Activated T-helper 1 cell treated with anti-CD3 and anti-CD28 coated beads, Interleukin-12 subunit alpha, Interleukin-12 subunit beta, Interleukin-2, Interleukin-4 antibody, amounts not matched to agents 30 ng/mL and 10 ng/mL and 1 ng/mL, durations not matched to agents 14 hours and 24 hours and 36 hours (primary cell): ENCODE measurements around the gene ICA1. TPM values are rescaled to one million over a fixed set of nuclear protein-coding genes. Genes with fewer than 3 reads are reported as not detected.

Experiments
- DNase-seq: peaks from one replicate; pipeline ENCODE4 v3.0.0; 2021; ENCODE audit warnings: low spot score
- H3K27ac Mint-ChIP-seq: one replicate; pipeline ENCODE4 v1.8.0; 2021; ENCODE audit warnings: mild to moderate bottlenecking, mixed read lengths
- H3K27me3 Mint-ChIP-seq: one replicate; pipeline ENCODE4 v1.8.0; 2022; ENCODE audit warnings: mild to moderate bottlenecking, moderate library complexity, mixed read lengths; ENCODE audit not compliant: insufficient read depth
- H3K36me3 Mint-ChIP-seq: one replicate; pipeline ENCODE4 v1.8.0; 2021; ENCODE audit warnings: low read depth, mixed read lengths
- H3K4me1 Mint-ChIP-seq: one replicate; pipeline ENCODE4 v1.8.0; 2021; ENCODE audit warnings: low read depth, mixed read lengths
- H3K4me3 Mint-ChIP-seq: one replicate; pipeline ENCODE4 v1.8.0; 2021; ENCODE audit warnings: mild to moderate bottlenecking, moderate library complexity, mixed read lengths
- H3K9me3 Mint-ChIP-seq: one replicate; pipeline ENCODE4 v1.8.0; 2021; ENCODE audit warnings: mixed read lengths
- intact Hi-C: fragments of 100-400 bp; cut with micrococcal nuclease; formaldehyde crosslinking; loops from one replicate; pipeline ENCODE4 v1.15.1; 2024
- total RNA-seq: library from RNA; stranded (reverse); gene quantifications from 2 replicates; pipeline ENCODE4 v1.2.3, GENCODE V29; 2022

Gene ICA1
- total RNA-seq, 1 donor from 2014 or later = 1.9 TPM

- Mint-ChIP-seq H3K27ac (no peak overlapping the region), H3K4me3 (no peak overlapping the region), H3K9me3 (no peaks in the 10 kb centered on the region), H3K4me1 (peaks cover 11% of the 10 kb centered on the region), H3K36me3 (no peaks in the 10 kb centered on the region), H3K27me3 (peaks cover 2% of the 10 kb centered on the region)
- no peak for DNase-seq
- intact Hi-C loops = loop anchor here (2.0 kb wide), 1 partner anchor 675 kb away; no protein-coding TSS in a partner anchor
Measured at GRCh38 chr7:8215648-8216333, 46.2 kb downstream of the ICA1 start.

DNA sequence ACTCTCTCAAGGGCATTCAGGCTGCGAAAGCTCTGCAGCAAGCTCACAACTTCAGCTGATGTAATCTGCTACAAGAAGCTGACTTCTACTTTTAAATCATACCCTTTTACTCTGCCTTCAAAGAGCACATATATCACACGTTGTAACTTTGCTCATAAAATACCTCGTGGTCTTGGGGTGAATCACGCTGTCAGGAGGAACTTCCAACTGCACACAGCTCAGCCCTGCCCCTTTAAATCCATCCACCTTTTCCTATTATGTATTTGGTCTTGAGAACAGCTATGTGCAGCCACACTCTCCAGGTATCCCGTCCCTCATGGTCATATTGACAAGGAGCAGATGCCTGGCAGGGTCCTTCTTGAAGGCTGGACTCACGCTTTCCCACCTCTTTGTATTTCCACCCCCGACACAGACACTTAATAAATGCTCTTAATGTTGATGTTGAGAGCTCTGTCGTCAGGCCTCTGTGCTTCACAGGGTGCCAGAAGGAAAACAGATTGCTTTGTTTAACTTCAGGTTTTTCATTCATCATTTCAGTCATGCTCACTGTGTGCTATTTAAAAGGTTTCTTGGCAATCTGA lies 47.6 kb downstream of the ICA1 start:
- Mint-ChIP-seq H3K4me1 (peaks cover 11% of the 10 kb centered on the region), H3K9me3 (no peaks in the 10 kb centered on the region), H3K36me3 (no peaks in the 10 kb centered on the region), H3K27me3 (peaks cover 2% of the 10 kb centered on the region), H3K27ac (no peak overlapping the region), H3K4me3 (no peak overlapping the region)
- intact Hi-C loops = no loop called here
- no peak for DNase-seq

DNA sequence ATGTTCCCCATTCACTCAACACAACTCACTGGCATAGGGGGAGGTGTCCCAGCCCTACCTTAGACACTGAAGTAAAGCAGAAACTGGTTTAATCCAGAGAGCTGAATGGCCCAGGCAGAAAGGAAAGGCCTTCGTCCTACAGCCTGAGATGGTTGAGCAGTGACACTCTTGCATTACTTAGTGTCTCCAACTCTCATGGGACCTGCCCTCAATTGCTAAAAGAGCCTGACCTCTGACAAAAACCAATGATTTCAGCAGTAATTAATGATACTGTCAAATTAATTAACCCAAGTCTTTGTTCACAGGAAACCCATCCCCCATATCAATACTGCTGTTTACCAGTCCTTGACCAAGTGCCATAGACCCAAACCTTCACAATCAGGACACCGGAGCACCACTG lies 48.6 kb downstream of the ICA1 start:
- H3K27ac Mint-ChIP-seq = no peak overlapping the region
- intact Hi-C loops = no loop called here
- no peaks in the 10 kb centered on the region for H3K9me3 Mint-ChIP-seq

GRCh38 chr7:8212638-8213037 lies 49.3 kb downstream of the ICA1 start:
- H3K4me1 Mint-ChIP-seq = peaks cover 11% of the 10 kb centered on the region
- H3K4me3 Mint-ChIP-seq = no peak overlapping the region
- no peaks in the 10 kb centered on the region for H3K9me3 Mint-ChIP-seq
- H3K36me3 Mint-ChIP-seq = no peaks in the 10 kb centered on the region
- H3K27me3 Mint-ChIP-seq = peaks cover 7% of the 10 kb centered on the region
- intact Hi-C loops = no loop called here
- DNase-seq = no peak
- H3K27ac Mint-ChIP-seq = no peak overlapping the region

More for the DNA sequence above, 48.6 kb downstream of the ICA1 start:
- Mint-ChIP-seq H3K36me3 (no peaks in the 10 kb centered on the region), H3K4me3 (no peak overlapping the region), H3K4me1 (peaks cover 11% of the 10 kb centered on the region), H3K27me3 (peaks cover 6% of the 10 kb centered on the region)
- no peak for DNase-seq

- H3K4me3 Mint-ChIP-seq = no peak overlapping the region
- H3K27ac Mint-ChIP-seq = no peak overlapping the region
- H3K27me3 Mint-ChIP-seq = peaks cover 7% of the 10 kb centered on the region
- intact Hi-C loops = no loop called here
- no peaks in the 10 kb centered on the region for H3K36me3 Mint-ChIP-seq
- H3K4me1 Mint-ChIP-seq = peaks cover 6% of the 10 kb centered on the region
- no peaks in the 10 kb centered on the region for H3K9me3 Mint-ChIP-seq
- no peak for DNase-seq
Measured at GRCh38 chr7:8211725-8212096, 50.3 kb downstream of the ICA1 start.

- no peak overlapping the region for H3K4me3 Mint-ChIP-seq
- peaks cover 6% of the 10 kb centered on the region for H3K4me1 Mint-ChIP-seq
- intact Hi-C loops = no loop called here
- peaks cover 11% of the 10 kb centered on the region for H3K27me3 Mint-ChIP-seq
- no peaks in the 10 kb centered on the region for H3K9me3 Mint-ChIP-seq
- H3K36me3 Mint-ChIP-seq = no peaks in the 10 kb centered on the region
- DNase-seq = no peak
- H3K27ac Mint-ChIP-seq = no peak overlapping the region
Measured at GRCh38 chr7:8210845-8211724, 50.9 kb downstream of the ICA1 start.

DNA sequence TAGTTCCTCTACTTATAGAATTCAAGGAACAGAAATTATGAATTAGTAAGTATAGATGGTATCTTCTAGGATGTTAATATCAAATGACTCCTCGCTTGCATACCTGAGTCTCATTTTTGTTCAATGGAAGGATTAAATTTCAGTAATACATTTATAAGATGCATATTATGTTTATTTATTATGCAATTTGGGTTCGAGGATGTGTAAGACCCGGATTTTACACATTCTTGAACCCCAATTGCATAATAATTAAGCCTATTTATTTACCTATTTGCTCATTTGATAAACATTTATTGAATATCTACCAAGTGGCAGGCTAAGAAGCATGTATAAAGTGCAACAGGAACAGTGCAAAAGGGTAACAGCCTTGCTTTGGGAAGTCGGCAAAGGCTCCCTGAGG lies 52.6 kb downstream of the ICA1 start:
- no peak overlapping the region for H3K4me3 Mint-ChIP-seq
- peaks cover 16% of the 10 kb centered on the region for H3K4me1 Mint-ChIP-seq
- DNase-seq = no peak
- intact Hi-C loops = no loop called here
- H3K36me3 Mint-ChIP-seq = no peaks in the 10 kb centered on the region
- H3K27me3 Mint-ChIP-seq = peaks cover 12% of the 10 kb centered on the region
- H3K27ac Mint-ChIP-seq = no peak overlapping the region
- no peaks in the 10 kb centered on the region for H3K9me3 Mint-ChIP-seq

DNA sequence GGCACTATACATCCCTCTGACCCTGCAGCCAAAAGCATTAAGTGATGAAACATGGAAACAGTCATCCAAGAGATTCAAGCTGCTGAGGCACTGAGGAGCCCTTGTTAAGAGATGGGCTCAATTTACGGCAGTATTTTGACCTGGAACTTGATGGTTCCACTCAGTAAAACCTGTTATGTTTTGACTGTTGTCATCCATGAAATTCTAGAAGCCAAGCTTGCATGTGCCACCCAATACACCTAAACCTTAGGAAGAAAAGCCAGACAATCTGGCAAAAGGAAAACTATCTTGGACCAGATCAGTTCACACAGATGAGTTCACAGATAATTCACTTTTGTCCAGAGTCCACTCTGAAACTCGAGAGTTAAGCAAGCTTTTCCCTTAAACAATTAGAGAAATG lies 53.2 kb downstream of the ICA1 start:
- H3K36me3 Mint-ChIP-seq = no peaks in the 10 kb centered on the region

GRCh38 chr7:8206956-8207355 lies 55.0 kb downstream of the ICA1 start:
- no peak overlapping the region for H3K27ac Mint-ChIP-seq

More for the DNA sequence above, 53.2 kb downstream of the ICA1 start:
- DNase-seq = no peak
- Mint-ChIP-seq H3K27me3 (peaks cover 14% of the 10 kb centered on the region), H3K4me3 (no peak overlapping the region), H3K4me1 (peaks cover 12% of the 10 kb centered on the region), H3K9me3 (no peaks in the 10 kb centered on the region), H3K27ac (no peak overlapping the region)
- intact Hi-C loops = no loop called here

GRCh38 chr7:8205537-8205936 lies 56.4 kb downstream of the ICA1 start:
- no peak overlapping the region for H3K27ac Mint-ChIP-seq

More at GRCh38 chr7:8206956-8207355, 55.0 kb downstream of the ICA1 start:
- H3K27me3 Mint-ChIP-seq = peaks cover 17% of the 10 kb centered on the region
- H3K36me3 Mint-ChIP-seq = no peaks in the 10 kb centered on the region
- DNase-seq = no peak
- H3K9me3 Mint-ChIP-seq = no peaks in the 10 kb centered on the region
- peaks cover 21% of the 10 kb centered on the region for H3K4me1 Mint-ChIP-seq
- H3K4me3 Mint-ChIP-seq = no peak overlapping the region
- intact Hi-C loops = no loop called here

GRCh38 chr7:8205031-8205387 lies 57.0 kb downstream of the ICA1 start:
- H3K27ac Mint-ChIP-seq = no peak overlapping the region
- H3K4me1 Mint-ChIP-seq = peaks cover 39% of the 10 kb centered on the region
- H3K27me3 Mint-ChIP-seq = peaks cover 24% of the 10 kb centered on the region
- no peaks in the 10 kb centered on the region for H3K9me3 Mint-ChIP-seq
- intact Hi-C loops = no loop called here
- H3K4me3 Mint-ChIP-seq = no peak overlapping the region
- DNase-seq = no peak
- no peaks in the 10 kb centered on the region for H3K36me3 Mint-ChIP-seq

More at GRCh38 chr7:8205537-8205936, 56.4 kb downstream of the ICA1 start:
- DNase-seq = no peak
- H3K27me3 Mint-ChIP-seq = peaks cover 24% of the 10 kb centered on the region
- no peaks in the 10 kb centered on the region for H3K9me3 Mint-ChIP-seq
- no peak overlapping the region for H3K4me3 Mint-ChIP-seq
- H3K36me3 Mint-ChIP-seq = no peaks in the 10 kb centered on the region
- intact Hi-C loops = no loop called here
- H3K4me1 Mint-ChIP-seq = peaks cover 35% of the 10 kb centered on the region

DNA sequence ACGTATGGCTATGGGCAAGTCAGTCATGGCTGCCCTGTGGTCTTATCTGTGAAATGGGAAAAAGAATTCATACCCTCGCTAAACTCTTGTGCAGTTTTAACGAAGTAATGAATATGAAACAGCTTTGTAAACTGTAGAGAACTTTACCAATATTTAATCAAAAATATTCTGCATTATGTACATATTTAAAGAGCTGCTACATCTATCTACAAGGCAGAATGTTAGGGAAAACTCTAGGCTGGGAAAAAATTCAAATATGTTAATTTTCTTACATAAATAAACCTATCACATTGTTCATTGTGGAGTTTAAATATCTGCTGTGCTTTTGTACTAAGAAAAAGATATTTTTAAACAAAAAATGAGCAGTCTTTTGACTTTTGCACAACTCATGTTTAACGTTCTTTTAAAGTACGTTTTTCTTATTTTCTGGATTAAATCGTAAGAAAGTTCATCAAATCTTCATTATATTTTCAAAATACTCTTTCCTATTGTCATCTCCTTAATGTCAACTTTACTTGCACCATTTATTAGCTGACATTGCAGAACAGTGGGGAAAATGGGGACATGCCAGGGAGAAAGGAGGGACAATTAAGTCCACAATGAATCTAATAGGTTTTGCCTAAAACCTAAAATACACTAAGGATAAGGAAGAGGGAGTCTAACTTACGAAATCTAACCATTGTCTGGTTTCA lies 57.5 kb downstream of the ICA1 start:
- Mint-ChIP-seq H3K4me3 (no peak overlapping the region), H3K27ac (no peak overlapping the region), H3K4me1 (peaks cover 44% of the 10 kb centered on the region), H3K9me3 (no peaks in the 10 kb centered on the region), H3K36me3 (peaks cover 1% of the 10 kb centered on the region), H3K27me3 (peaks cover 26% of the 10 kb centered on the region)
- DNase-seq = no peak
- intact Hi-C loops = no loop called here
